22Rv1 (cell line): ENCODE results near the gene SCGB2B2.
"Not testable (repeated sequence)": the region's sequence is repeated elsewhere in the genome, so short reads cannot be mapped to it uniquely, and the experiment has no call there.

ENCODE experiments used
- CTCF ChIP-seq: fragments of 450-650 bp; IDR thresholded peaks from 2 replicates; pipeline ENCODE4 v1.5.1; 2017; ENCODE audit warnings: mild to moderate bottlenecking
- ZFX ChIP-seq: fragments of 450-650 bp; IDR thresholded peaks from 2 replicates; pipeline ENCODE4 v1.6.1; 2017; ENCODE audit warnings: antibody characterized with exemption, borderline replicate concordance

GRCh38 chr19:34668077-34668689 is 8.8 kb downstream of the SCGB2B2 start:
- not testable (repeated sequence) for TF ChIP-seq CTCF, ZFX
